ENCODE data around the gene ASXL1. TPM values are rescaled to one million over a fixed set of nuclear protein-coding genes. Genes with fewer than 3 reads are reported as not detected.

The ASXL1 gene
- total RNA-seq, 1 donor from 2014 or later: 97.5 TPM

GRCh38 chr20:32343439-32343838 is 14.7 kb upstream of the ASXL1 start:
- H3K9me3 ChIP-seq: no peaks in the 10 kb centered on the region
- H3K36me3 ChIP-seq: no peaks in the 10 kb centered on the region
- H3K4me1 ChIP-seq: no peaks in the 10 kb centered on the region
- no peak overlapping the region for H3K4me3 ChIP-seq
- TF ChIP-seq POLR2AphosphoS5 (IDR thresholded peaks at IDR 0.05; ENCODE audit: insufficient read depth in 1 of 2, low read depth in 1 of 2) (peak in 1 of 2 donors; percentile 14), CTCF (IDR thresholded peaks at IDR 0.05) (no peak)
- intact Hi-C loops (cut with DNase I): no loop called here
- H3K27ac ChIP-seq: no peak overlapping the region
- H3K27me3 ChIP-seq: no peaks in the 10 kb centered on the region
- DNase-seq (ENCODE audit: extremely low spot score in 2 of 2): no peak

GRCh38 chr20:32344835-32345506 is 13.2 kb upstream of the ASXL1 start:
- no peak overlapping the region for H3K27ac ChIP-seq
- H3K4me3 ChIP-seq: no peak overlapping the region
- no peaks in the 10 kb centered on the region for H3K27me3 ChIP-seq
- no peak for DNase-seq (ENCODE audit: extremely low spot score in 2 of 2)
- TF ChIP-seq POLR2A (IDR thresholded peaks at IDR 0.05) (no peak), CTCF (IDR thresholded peaks at IDR 0.05) (no peak), POLR2AphosphoS5 (IDR thresholded peaks at IDR 0.05; ENCODE audit: insufficient read depth in 1 of 2, low read depth in 1 of 2) (no peak)
- intact Hi-C loops (cut with DNase I): no loop called here
- no peaks in the 10 kb centered on the region for H3K9me3 ChIP-seq
- no peaks in the 10 kb centered on the region for H3K36me3 ChIP-seq
- H3K4me1 ChIP-seq: no peaks in the 10 kb centered on the region

DNA sequence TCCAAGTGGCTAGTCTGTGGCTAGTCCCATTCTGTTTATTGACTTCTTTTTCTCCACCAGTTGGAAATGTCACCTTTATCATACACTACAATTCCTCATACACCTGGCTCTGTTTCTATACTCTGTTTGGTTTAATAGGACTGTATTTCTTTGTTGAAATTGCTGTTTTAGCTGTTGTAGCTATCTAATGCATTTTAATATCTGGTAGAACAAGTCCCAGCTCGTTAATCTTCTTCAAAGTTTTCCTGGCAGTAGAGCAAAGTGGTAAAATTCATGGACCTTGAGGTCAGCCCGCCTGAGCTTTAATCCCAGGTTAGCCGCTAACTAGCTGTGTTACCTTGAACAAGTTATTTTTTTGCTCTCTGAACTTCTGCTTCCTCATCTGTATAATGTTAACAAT is 9.9 kb upstream of the ASXL1 start:
- Histone ChIP-seq H3K36me3 (no peaks in the 10 kb centered on the region), H3K27ac (no peak overlapping the region), H3K4me3 (no peak overlapping the region), H3K9me3 (no peaks in the 10 kb centered on the region), H3K27me3 (no peaks in the 10 kb centered on the region), H3K4me1 (no peaks in the 10 kb centered on the region)
- intact Hi-C loops (cut with DNase I): no loop called here
- TF ChIP-seq CTCF (IDR thresholded peaks at IDR 0.05) (no peak), POLR2AphosphoS5 (IDR thresholded peaks at IDR 0.05; ENCODE audit: insufficient read depth in 1 of 2, low read depth in 1 of 2) (no peak), POLR2A (IDR thresholded peaks at IDR 0.05) (no peak)
- no peak for DNase-seq (ENCODE audit: extremely low spot score in 2 of 2)

- intact Hi-C loops (cut with DNase I): no loop called here
Observed at GRCh38 chr20:32350421-32350820, 7.7 kb upstream of the ASXL1 start.

More at GRCh38 chr20:32350421-32350820, 7.7 kb upstream of the ASXL1 start:
- Histone ChIP-seq H3K4me1 (no peaks in the 10 kb centered on the region), H3K36me3 (no peaks in the 10 kb centered on the region), H3K27me3 (no peaks in the 10 kb centered on the region), H3K9me3 (no peaks in the 10 kb centered on the region), H3K4me3 (no peak overlapping the region), H3K27ac (no peak overlapping the region)
- TF ChIP-seq POLR2AphosphoS5 (IDR thresholded peaks at IDR 0.05; ENCODE audit: insufficient read depth in 1 of 2, low read depth in 1 of 2): no peak
- no peak for TF ChIP-seq CTCF (IDR thresholded peaks at IDR 0.05)
- TF ChIP-seq POLR2A (IDR thresholded peaks at IDR 0.05): no peak
- DNase-seq (ENCODE audit: extremely low spot score in 2 of 2): no peak
